Activated CD4-positive, alpha-beta T cell treated with anti-CD3 and anti-CD28 coated beads, Interleukin-2, amount 50 U/mL, for 1 hour (primary cell): ENCODE measurements around the gene CDK10.
"Not testable (repeated sequence)": the region's sequence is repeated elsewhere in the genome, so short reads cannot be mapped to it uniquely, and the experiment has no call there.

Source experiments
- DNase-seq: peaks from one replicate; pipeline ENCODE4 v3.0.0-alpha.2; 2020

The CDK10 gene

DNA sequence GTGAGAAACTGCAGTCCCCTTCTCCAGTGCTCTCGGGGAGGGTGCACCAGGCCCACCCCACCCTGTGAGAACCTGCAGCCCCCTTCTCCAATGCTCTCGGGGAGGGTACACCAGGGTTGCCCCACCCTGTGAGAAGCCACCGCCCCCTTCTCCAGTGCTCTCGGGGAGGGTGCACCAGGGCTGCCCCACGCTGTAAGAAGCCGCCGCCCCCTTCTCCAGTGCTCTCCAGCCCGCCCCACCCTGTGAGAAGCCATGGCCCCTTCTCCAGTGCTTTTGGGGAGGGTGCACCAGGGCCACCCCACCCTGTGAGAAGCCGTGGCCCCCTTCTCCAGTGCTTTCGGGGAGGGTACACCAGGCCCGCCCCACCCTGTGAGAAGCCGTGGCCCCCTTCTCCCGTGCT, 16.7 kb upstream of the CDK10 start:
- no peak for DNase-seq

DNA sequence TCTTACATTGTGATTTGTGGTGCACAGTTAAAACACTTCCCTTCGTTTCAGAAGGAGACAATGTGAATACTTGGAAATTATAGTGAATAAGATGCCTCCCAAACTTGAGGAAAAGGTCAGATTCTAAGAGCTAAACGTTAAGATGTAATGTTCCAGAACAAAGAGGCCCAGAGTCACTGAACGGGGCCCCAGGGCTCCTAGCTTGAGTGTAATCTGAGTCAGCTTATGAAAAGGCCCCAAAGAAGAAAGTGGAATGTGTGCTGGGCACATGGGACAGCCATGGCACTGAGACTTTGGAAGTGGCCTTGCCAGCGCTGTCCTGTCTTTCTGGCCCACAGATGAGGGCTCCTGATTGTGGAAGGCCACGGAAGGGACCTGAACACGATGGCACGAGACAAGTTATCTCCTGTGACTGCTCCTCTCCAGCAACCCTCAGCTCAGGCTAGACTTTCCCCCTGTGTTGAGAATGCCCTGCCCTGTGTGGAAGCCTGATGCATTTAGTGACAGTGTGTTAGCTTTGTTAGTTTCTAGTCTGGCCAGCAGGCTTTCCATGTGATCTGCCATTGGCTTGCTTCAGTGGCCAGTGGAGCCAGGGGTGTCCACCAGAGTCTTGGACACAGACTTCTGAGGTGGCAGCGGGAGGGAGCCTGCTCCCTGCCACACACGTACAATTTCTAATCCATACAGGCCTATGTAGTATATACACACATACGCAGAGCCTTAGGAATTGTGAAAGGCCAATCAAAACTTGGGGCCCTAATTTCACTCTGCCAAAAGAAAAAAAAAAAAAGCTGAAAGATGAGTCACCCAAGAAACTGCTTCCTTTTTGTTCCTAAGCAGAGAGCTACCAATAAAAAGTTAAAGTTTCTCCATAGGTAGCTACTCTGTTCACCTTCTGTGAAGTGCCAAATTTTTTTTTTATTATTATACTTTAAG, 15.7 kb upstream of the CDK10 start:
- DNase-seq, result no peak

DNA sequence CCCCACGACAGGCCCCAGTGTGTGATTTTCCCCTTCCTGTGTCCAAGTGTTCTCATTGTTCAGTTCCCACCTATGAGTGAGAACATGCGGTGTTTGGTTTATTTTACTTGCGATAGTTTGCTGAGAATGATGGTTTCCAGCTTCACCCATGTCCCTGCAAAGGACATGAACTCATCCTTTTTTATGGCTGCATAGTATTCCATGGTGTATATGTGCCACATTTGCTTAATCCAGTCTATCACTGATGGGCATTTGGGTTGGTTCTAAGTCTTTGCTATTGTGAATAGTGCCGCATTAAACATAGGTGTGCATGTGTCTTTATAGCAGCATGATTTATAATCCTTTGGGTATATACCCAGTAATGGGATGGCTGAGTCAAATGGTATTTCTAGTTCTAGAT, 14.9 kb upstream of the CDK10 start:
- not testable (repeated sequence) for DNase-seq

DNA sequence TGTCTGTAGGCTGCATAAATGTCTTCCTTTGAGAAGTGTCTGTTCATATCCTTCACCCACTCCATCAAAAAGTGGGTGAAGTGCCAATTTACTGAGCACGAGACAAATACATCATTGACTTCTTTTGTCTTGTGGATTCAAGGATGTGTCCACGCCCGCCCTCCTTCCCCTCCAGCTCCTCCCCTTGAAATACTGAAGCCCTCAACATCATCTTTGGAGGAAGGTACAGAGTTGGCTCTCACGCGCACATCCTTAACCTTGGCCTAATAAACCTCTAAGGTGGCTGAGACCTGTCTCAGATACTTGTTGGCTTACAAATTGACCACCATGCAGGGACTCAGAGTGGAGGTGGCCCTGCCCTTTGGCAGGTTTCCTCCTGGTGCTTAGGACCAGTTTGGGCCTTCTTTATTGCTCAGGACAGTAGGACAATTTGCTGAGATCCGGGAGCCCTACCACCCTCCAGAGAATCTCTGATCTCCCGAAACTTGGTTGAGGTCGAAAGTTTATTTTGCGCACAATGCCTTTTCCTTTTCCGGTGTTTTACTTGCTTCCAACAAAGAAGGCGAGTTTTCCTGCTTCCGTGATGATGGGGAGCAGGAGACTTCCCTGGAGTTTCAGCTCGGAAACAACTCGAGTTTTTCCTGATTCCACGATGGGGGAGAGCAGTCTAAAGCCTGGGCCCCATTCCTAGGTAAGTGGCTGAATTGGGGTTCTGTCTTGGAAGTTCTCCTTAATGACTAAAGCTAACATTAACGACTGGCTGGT, 14.1 kb upstream of the CDK10 start:
- DNase-seq, result no peak

DNA sequence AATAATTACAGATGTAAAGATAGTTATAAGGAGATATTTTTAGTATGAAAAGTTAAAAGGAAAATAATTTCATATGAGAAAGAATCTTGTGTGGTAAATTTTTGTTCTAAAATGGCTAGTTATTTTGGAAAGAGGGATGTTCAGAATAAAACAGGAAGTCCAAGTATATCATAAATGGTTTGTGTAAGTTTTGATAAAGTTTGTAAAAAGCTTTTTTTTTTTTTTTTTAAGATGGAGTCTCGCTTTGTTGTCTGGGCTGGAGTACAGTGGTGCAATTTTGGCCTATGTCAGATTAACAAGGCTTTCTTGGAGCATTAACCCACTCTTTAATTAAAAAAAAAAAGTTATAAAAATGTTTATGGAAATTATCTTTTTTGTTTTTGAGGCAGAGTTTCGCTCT, 8.2 kb upstream of the CDK10 start:
- no peak for DNase-seq

DNA sequence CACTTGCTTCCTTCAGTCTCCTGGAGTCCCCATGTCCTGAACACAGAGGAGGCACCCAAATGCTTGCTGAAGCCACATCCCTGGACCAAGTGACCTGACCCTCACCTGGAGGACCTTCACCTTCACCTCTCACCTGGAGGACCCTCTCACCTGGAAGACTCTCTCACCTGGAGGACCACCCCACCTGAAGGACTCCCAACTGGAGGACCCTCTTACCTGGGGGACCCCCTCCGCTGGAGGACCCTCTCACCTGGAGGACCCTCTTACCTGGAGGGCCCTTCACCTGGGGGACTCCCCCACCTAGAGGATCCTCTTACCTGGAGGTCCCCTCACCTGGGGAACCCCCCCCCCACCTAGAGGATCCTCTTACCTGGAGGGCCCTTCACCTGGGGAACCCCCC, 573 bp upstream of the CDK10 start:
- DNase-seq, result no peak

DNA sequence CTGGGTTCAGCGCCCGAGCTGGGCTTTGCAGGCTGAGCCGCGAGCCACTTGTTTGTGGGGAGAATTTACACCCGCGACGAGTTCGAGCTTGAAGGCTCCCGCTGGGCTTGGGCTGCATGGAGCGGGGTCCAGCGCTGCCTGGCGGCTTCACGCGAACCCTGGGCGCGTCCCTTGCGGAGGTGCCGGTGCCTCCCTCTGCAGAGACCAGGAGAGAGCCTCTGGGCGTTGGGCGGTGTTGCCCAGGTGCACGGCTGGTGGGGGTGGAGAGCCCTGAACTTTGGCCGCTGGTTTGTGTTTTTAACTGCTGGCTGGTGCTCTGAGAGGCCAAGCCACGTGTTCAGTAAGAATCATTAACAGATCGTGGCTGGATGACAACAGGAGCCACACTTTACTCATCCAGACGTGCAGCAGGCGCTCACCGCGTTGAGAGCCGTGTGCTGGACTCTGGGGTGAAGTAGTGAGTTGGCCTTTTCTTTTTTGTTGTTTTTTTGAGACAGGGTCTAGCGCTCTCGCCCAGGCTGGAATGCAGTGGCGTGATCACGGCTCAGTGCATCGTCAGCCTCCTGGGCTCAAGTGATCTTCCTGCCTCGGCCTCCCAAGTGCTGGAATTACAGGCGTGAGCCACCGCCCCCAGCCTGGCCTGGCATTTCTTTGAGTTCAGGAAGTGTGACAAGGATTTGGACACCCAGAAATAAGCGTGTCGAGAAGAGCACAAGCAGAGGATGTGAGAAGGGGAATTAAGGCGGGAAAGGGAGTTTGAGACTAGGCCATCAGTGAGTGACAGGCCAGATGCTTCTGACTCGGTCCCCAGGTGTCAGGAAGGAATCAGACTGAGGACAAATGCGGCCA, 827 bp downstream of the CDK10 start:
- no peak for DNase-seq

DNA sequence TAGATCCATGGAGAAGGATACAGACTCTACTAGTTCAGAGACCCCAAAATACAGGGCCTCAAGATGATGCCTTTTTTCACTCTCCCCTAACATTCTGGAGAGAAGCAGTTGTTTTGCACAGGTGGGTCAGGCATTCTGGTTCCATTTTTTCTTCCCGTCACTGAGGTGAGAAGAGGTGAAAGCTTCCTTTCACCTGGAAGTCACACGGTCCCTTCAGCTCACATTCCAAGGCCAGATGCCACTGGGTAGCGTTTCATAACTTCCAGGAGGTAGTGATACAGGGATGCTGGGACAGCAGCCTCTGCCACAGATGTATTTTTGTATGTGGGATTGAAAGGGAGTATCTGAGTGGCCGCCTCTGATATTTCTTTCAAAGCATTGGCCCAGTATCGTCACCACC, 1.9 kb downstream of the CDK10 start:
- no peak for DNase-seq

DNA sequence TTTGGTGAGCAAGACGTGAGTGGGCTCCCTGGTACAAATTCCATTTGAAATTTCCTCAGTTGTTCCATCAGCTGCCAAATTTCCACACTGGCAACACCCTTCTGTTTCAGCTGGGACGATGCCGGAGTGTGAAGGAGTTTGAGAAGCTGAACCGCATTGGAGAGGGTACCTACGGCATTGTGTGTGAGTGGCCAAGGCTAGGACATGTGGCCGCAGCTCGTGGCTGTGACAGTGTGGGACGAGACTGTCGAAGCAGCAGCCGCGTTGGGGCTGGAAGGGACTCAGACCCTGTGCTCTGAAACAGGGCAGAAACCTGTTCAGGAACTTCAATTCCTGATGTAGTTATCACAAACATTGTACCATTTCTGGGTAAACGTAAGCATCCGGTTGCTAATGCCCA, 2.7 kb downstream of the CDK10 start:
- no peak for DNase-seq

DNA sequence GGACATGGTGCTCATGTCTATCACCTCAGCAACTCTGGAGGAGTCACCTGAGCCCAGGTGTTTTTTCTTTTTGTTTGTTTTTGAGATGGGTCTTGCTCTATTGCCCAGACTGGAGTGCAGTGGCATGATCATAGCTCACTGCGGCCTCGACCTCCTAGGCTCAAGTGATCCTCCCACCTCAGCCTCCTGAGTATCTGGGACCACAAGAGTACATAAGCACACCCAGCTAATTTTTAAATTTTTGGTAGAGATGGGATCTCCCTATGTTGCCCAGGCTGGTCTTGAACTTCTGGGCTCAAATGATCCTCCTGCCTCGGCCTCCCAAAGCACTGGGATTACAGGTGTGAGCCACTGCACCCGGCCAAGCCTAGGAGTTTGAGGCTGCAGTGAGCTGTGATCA, 3.1 kb downstream of the CDK10 start:
- DNase-seq, result not testable (repeated sequence)

DNA sequence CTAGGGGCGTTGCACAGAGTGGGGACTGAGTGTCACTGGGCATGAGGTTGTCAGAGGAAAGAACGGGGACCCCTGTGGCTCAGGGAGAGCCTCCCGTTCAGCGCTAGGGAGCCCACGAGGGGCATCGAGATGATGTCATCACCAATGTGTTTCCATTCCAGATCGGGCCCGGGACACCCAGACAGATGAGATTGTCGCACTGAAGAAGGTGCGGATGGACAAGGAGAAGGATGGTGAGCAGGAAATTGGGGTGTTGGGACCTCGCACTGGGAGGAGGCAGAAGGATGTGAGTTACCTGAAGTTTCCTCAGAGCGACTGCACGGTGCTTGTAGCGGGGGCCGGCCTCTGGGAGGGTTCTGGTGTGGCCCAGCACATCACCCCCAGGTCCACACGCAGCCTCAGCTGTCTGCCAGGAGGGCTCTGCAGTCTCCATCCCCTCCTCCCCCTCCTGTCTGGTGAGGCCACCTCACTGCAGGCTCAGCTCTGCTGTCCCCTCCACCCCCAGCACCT, 4.0 kb downstream of the CDK10 start:
- no peak for DNase-seq

DNA sequence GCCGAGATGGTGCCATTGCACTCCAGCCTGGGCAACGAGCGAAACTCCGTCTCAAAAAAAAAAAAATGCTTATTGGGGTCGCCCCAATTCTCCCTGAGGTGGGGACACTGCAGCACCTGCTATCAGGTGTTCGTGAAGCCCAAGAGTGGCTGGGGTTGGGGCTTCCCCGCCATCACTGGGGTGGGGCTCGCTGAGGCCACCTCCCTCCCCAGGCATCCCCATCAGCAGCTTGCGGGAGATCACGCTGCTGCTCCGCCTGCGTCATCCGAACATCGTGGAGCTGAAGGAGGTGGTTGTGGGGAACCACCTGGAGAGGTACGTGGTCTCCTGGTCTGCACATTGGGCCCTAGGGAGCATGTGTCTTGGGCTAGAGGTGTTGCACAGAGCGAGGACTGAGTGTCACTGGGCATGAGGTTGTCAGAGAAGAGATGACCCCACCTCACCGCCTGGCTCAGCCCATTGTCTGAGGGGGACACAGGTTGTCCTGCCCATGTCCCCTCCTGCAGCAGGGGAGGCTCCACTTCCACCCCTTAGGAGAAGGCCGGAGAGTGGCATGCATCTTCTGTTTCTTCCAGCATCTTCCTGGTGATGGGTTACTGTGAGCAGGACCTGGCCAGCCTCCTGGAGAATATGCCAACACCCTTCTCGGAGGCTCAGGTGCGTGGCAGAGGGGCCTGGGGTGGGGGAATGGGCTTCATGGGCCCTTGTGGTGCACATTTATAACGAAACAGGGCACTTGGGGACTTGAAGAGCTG, 4.9 kb downstream of the CDK10 start:
- DNase-seq, result no peak

DNA sequence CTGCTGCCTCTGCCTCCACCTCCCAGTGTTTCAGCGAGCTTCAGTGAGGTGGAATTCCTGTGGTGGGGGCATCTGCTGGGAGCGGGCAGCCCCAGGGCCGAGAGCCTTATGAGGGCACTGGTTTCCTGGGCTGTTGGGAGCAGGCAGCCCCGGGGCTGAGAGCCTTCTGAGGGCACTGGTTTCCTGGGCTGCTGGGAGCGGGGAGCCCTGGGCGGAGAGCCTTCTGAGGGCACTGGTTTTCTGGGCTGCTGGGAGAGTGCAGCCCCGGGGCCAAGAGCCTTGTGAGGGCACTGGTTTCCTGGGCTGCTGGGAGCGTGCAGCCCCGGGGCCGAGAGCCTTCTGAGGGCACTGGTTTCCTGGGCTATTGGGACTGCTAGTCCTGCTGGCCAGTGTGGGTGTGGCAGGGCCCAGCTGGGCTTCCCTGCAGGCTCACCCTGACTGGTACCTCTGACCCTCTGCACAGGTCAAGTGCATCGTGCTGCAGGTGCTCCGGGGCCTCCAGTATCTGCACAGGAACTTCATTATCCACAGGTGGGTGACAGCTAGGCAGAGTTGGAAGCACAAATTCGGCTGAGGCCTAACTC, 5.6 kb downstream of the CDK10 start:
- no peak for DNase-seq

DNA sequence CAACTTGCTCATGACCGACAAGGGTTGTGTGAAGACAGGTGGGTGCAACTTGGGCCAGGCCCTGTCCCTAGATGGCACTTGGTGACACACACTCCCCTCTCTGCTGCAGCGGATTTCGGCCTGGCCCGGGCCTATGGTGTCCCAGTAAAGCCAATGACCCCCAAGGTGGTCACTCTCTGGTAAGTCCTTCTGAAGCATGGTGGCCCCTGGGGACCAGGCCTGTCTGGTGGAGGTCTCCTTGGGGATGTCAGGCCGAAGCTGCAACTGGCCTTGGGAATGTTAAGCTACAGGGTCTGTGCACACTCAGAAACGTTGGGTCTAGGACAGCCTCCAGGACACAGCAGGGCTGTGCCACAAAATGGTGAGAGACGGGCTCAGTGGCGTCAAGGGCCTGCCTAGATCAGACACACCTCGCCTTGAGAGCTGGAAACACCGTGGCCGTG, 6.8 kb downstream of the CDK10 start:
- no peak for DNase-seq

DNA sequence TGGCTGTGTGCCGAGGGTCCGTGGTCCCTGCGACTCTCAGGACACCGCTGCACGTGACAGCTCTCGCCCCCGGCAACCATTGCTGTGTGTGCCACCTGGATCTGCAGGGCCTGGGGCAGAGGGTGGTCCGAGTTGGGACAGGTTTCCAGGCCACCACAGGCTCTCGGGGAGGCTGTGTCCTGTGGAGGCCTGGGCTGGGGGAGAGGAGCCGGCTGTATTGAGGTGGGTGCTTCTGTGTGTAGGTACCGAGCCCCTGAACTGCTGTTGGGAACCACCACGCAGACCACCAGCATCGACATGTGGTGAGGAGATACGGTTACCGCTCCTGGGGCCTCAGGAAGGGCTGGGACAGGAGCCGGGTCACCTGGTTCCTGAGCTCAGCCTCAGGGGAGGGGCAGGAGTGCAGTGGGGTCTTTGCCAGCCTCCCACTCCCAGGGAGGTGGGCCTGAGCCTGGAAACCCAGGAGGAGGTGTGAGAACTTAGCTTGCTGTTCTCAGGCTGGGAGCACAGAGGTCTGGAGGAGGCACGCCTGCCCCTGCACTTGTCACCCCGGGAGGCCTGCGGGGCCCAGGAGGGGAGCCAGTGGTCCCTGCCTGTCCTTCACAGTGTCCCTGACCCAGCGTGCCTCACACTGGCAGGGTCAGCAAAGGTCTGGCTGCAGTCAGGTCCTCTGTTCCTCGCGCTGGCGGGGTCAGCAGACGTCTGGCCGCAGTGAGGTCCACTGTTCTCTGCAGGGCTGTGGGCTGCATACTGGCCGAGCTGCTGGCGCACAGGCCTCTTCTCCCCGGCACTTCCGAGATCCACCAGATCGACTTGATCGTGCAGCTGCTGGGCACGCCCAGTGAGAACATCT, 7.7 kb downstream of the CDK10 start:
- no peak for DNase-seq

DNA sequence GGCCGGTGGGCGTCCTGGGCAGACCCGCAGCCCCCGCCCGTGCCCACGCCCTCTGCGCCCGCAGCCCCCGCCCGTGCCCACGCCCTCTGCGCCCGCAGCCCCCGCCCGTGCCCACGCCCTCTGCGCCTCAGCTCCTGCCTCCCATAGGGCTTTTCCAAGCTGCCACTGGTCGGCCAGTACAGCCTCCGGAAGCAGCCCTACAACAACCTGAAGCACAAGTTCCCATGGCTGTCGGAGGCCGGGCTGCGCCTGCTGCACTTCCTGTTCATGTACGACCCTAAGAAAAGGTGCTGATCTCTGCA, 8.2 kb downstream of the CDK10 start:
- not testable (repeated sequence) for DNase-seq

DNA sequence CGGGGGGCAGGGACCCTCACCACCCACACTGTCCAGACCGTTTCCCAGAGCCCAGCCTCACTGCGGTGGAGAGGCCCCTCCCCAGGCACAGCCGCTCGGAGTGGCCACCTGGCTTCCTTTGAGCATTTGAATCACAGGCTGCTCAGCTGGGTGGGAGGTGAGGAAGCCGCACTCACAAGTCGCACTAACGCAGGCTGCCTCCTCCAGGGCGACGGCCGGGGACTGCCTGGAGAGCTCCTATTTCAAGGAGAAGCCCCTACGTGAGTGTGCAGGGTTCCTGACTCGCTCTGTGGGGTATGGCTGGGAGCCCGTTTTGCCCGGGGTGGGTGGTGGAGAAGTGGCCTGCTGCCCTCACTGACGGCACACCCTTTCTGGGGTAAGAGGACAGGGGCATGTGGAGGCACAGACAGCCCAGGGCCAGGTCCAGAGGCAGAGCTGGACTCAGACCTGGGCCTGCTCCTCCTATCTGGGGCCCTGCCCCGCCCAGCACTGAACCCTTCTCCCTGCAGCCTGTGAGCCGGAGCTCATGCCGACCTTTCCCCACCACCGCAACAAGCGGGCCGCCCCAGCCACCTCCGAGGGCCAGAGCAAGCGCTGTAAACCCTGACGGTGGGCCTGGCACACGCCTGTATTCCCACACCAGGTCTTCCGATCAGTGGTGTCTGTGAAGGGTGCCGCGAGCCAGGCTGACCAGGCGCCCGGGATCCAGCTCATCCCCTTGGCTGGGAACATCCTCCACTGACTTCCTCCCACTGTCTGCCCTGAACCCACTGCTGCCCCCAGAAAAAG, 8.8 kb downstream of the CDK10 start:
- DNase-seq, result no peak

DNA sequence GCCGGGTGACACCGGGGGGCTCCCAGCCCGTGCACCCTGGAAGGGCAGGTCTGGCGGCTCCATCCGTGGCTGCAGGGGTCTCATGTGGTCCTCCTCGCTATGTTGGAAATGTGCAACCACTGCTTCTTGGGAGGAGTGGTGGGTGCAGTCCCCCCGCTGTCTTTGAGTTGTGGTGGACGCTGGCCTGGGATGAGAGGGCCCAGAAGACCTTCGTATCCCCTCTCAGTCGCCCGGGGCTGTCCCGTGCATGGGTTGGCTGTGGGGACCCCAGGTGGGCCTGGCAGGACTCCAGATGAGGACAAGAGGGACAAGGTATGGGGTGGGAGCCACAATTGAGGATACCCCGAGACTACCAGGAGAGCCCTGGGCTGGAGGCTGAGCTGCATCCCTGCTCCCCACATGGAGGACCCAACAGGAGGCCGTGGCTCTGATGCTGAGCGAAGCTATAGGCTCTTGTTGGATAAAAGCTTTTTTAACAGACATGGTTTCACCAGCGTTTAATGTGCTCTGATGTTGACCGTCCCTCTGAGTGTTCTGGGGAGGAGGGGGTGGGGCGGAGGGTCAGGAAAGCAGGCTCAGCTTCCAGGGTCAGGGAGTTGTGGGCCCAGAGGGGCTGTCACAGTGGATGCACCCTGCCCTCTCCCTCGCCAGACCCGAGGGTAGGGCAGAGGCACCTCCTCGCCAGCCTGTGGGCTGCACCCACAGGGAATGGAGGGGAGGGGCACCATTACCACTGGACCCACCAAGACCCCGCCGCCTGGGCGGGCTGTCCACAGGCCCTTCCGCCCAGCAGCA, 9.6 kb downstream of the CDK10 start:
- DNase-seq, result no peak

DNA sequence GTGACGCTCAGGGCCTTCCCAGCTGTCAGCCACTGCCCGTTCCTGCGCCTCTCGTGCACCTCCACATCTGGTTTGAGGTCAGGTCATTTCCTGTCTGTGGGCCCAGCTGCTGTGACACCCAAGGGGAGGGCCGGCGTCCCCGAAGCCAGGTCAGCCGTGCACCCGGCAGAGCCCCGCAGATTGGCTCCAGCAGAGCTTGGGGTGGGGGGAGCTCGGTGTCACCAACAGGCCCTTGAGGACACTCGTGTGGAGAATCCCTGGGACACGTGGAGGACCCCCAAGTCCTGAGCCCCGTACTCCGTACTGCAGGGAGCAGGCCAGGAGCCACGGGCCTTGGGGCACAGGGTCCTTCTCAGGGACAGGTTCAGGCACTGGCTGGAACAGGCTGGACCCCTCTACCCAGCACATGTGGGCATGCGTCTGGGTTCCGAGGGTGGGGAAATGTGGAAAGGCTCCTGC, 10.2 kb downstream of the CDK10 start:
- DNase-seq, result no peak
